Trophoblast cell (in vitro differentiated cells and primary cell): ENCODE data around the gene TNFRSF6B.

Source experiments
- DNase-seq, 2 donors: peaks; one replicate each; pipeline ENCODE4 v3.0.0-alpha.2; 2016
- H2AFZ ChIP-seq: 2 replicates; pipeline ENCODE4 v1.6.1; 2013; ENCODE audit warnings: low read length, moderate library complexity, mild to moderate bottlenecking; ENCODE audit not compliant: insufficient read depth, poor library complexity
- H2AK5ac ChIP-seq: 2 replicates; pipeline ENCODE4 v1.6.1; 2013; ENCODE audit warnings: mild to moderate bottlenecking, low read length
- H2BK120ac ChIP-seq: 2 replicates; pipeline ENCODE4 v1.6.1; 2013; ENCODE audit warnings: low read length, mild to moderate bottlenecking, moderate library complexity; ENCODE audit not compliant: insufficient read depth, poor library complexity
- H2BK12ac ChIP-seq: 2 replicates; pipeline ENCODE4 v1.6.1; 2013; ENCODE audit warnings: mild to moderate bottlenecking, low read length, moderate library complexity
- H2BK5ac ChIP-seq: 2 replicates; pipeline ENCODE4 v1.6.1; 2013; ENCODE audit warnings: low read length, low read depth, moderate library complexity, mild to moderate bottlenecking; ENCODE audit not compliant: poor library complexity
- H3K14ac ChIP-seq: 2 replicates; pipeline ENCODE4 v1.6.1; 2013; ENCODE audit warnings: mild to moderate bottlenecking, low read length
- H3K18ac ChIP-seq: 2 replicates; pipeline ENCODE4 v1.6.1; 2013; ENCODE audit warnings: mild to moderate bottlenecking, low read length
- H3K23ac ChIP-seq: 2 replicates; pipeline ENCODE4 v1.6.1; 2013; ENCODE audit warnings: low read length
- H3K27ac ChIP-seq: 2 replicates; pipeline ENCODE4 v1.5.1; 2013; ENCODE audit warnings: low read depth, mild to moderate bottlenecking, inconsistent platforms, low read length, moderate library complexity
- H3K27me3 ChIP-seq: 2 replicates; pipeline ENCODE4 v1.6.1; 2013; ENCODE audit warnings: inconsistent platforms, mild to moderate bottlenecking, low read length, moderate library complexity; ENCODE audit not compliant: insufficient read depth
- H3K36me3 ChIP-seq, 2 experiments: 1 replicate in 1 of 2; 2 replicates in 1 of 2; pipeline ENCODE4 v1.6.1; 2013; ENCODE audit warnings: low read length in 2 of 2, mild to moderate bottlenecking in 2 of 2, moderate library complexity in 1 of 2; ENCODE audit not compliant: insufficient read depth in 2 of 2, control insufficient read depth in 1 of 2
- H3K4ac ChIP-seq: 2 replicates; pipeline ENCODE4 v1.6.1; 2013; ENCODE audit warnings: low read depth, mild to moderate bottlenecking, low read length, moderate library complexity
- H3K4me1 ChIP-seq, 2 experiments: 1 replicate in 1 of 2; 2 replicates in 1 of 2; pipeline ENCODE4 v1.6.1; 2013; ENCODE audit warnings: low read length in 2 of 2, mild to moderate bottlenecking in 2 of 2, moderate library complexity in 1 of 2; ENCODE audit not compliant: insufficient read depth in 2 of 2, control insufficient read depth in 1 of 2
- H3K4me2 ChIP-seq: 2 replicates; pipeline ENCODE4 v1.6.1; 2013; ENCODE audit warnings: inconsistent platforms, mild to moderate bottlenecking, low read length, moderate library complexity
- H3K4me3 ChIP-seq: 2 replicates; pipeline ENCODE4 v1.5.1; 2013; ENCODE audit warnings: mild to moderate bottlenecking, low read depth, low read length, inconsistent platforms
- H3K79me1 ChIP-seq: one replicate; pipeline ENCODE4 v1.6.1; 2013; ENCODE audit warnings: low read length
- H3K79me2 ChIP-seq: 2 replicates; pipeline ENCODE4 v1.6.1; 2013; ENCODE audit warnings: low read length, mild to moderate bottlenecking; ENCODE audit not compliant: control insufficient read depth, insufficient read depth, poor library complexity
- H3K9ac ChIP-seq: 2 replicates; pipeline ENCODE4 v1.6.1; 2013; ENCODE audit warnings: mild to moderate bottlenecking, low read length
- H3K9me3 ChIP-seq: 2 replicates; pipeline ENCODE4 v1.6.1; 2013; ENCODE audit warnings: low read depth, mild to moderate bottlenecking, control low read depth, inconsistent platforms, low read length; ENCODE audit not compliant: insufficient read depth
- H4K12ac ChIP-seq: 2 replicates; pipeline ENCODE4 v1.6.1; 2013; ENCODE audit warnings: low read depth, mild to moderate bottlenecking, low read length, moderate library complexity
- H4K8ac ChIP-seq: 2 replicates; pipeline ENCODE4 v1.6.1; 2013; ENCODE audit warnings: low read depth, mild to moderate bottlenecking, low read length, moderate library complexity
- H4K91ac ChIP-seq: one replicate; pipeline ENCODE4 v1.6.1; 2013; ENCODE audit warnings: low read depth, mild to moderate bottlenecking, low read length, moderate library complexity
- WGBS: extraction: QIAGEN DNeasy Blood & Tissue Kit; methylation state at CpG from one replicate; pipeline ENCODE4 v1.1.7; 2013; ENCODE audit warnings: missing lambda C conversion rate; ENCODE audit not compliant: insufficient read length, insufficient coverage; ENCODE audit errors: extremely low coverage; 5-methylcytosine and 5-hydroxymethylcytosine counted together

TNFRSF6B gene

GRCh38 chr20:63655249-63655648, 41.2 kb upstream of the TNFRSF6B start:
- no peak overlapping the region for H2BK5ac ChIP-seq

GRCh38 chr20:63656451-63656850, 40.0 kb upstream of the TNFRSF6B start:
- Histone ChIP-seq H2BK5ac (no peak overlapping the region), H3K4me3 (no peak overlapping the region), H3K9me3 (no peaks in the 10 kb centered on the region), H3K4ac (no peak overlapping the region), H3K23ac (no peak overlapping the region), H2BK120ac (no peak overlapping the region), H2AK5ac (no peak overlapping the region), H3K4me2 (no peak overlapping the region), H3K14ac (no peak overlapping the region), H3K27ac (no peak overlapping the region), H2BK12ac (no peak overlapping the region), H3K9ac (no peak overlapping the region), H3K79me2 (peaks cover 4% of the 10 kb centered on the region), H3K27me3 (peaks cover 11% of the 10 kb centered on the region), H3K18ac (no peak overlapping the region), H4K12ac (no peak overlapping the region), H4K8ac (no peak overlapping the region), H3K4me1 (peaks cover 18 to 33% of the 10 kb centered on the region in 2 experiments), H2AFZ (no peak overlapping the region), H4K91ac (no peak overlapping the region), H3K36me3 (peaks cover 6 to 8% of the 10 kb centered on the region in 2 experiments), H3K79me1 (peaks cover 10% of the 10 kb centered on the region)
- no CpG with 5 or more reads among the region's 3 CpGs for WGBS
- DNase-seq = no peak

More at GRCh38 chr20:63655249-63655648, 41.2 kb upstream of the TNFRSF6B start:
- Histone ChIP-seq H3K27me3 (peaks cover 11% of the 10 kb centered on the region), H3K23ac (no peak overlapping the region), H3K36me3 (no peaks in the 10 kb centered on the region), H2AFZ (no peak overlapping the region), H3K4me1 (peaks cover 18 to 33% of the 10 kb centered on the region in 2 experiments), H4K12ac (no peak overlapping the region), H3K4ac (no peak overlapping the region), H2BK12ac (no peak overlapping the region), H3K14ac (no peak overlapping the region), H3K27ac (no peak overlapping the region), H3K79me2 (peaks cover 4% of the 10 kb centered on the region), H3K4me3 (no peak overlapping the region), H3K9me3 (no peaks in the 10 kb centered on the region), H2BK120ac (no peak overlapping the region), H3K9ac (no peak overlapping the region), H4K8ac (no peak overlapping the region), H3K79me1 (peaks cover 10% of the 10 kb centered on the region), H3K18ac (no peak overlapping the region), H2AK5ac (no peak overlapping the region), H3K4me2 (no peak overlapping the region), H4K91ac (no peak overlapping the region)
- DNase-seq = no peak
- no CpG with 5 or more reads among the region's 4 CpGs for WGBS

- Histone ChIP-seq H3K4me1 (peaks cover 14 to 27% of the 10 kb centered on the region in 2 experiments), H2BK5ac (no peak overlapping the region), H3K36me3 (peaks cover 15 to 17% of the 10 kb centered on the region in 2 experiments), H3K27me3 (peaks cover 4% of the 10 kb centered on the region), H2BK120ac (peak overlapping the region; percentile 48), H3K4me3 (no peak overlapping the region), H3K23ac (no peak overlapping the region), H2AFZ (peak overlapping the region; percentile 94), H3K79me1 (peaks cover 10% of the 10 kb centered on the region), H3K4ac (no peak overlapping the region), H3K4me2 (peak overlapping the region; percentile 79), H4K12ac (peak overlapping the region; percentile 96), H4K8ac (peak overlapping the region; percentile 99), H3K9ac (no peak overlapping the region), H4K91ac (peak overlapping the region; percentile 58), H3K27ac (no peak overlapping the region), H3K18ac (no peak overlapping the region), H2AK5ac (peak overlapping the region; percentile 24), H3K14ac (no peak overlapping the region), H3K9me3 (no peaks in the 10 kb centered on the region), H3K79me2 (peaks cover 4% of the 10 kb centered on the region), H2BK12ac (peak overlapping the region; percentile 9)
- DNase-seq = no peak
- no CpG with 5 or more reads among the region's 31 CpGs for WGBS
Measured at GRCh38 chr20:63657260-63657936, 39.1 kb upstream of the TNFRSF6B start.

GRCh38 chr20:63657937-63658748, 38.3 kb upstream of the TNFRSF6B start, which contains the start of gene RTEL1:
Gene RTEL1, plus strand, starts transcription at chr20:63658312. Its CDS starts 1,091 bp downstream, at chr20:63659403.
- peaks cover 8 to 20% of the 10 kb centered on the region in 2 experiments for H3K4me1 ChIP-seq
- no peaks in the 10 kb centered on the region for H3K27me3 ChIP-seq
- no peaks in the 10 kb centered on the region for H3K9me3 ChIP-seq
- H3K4me2 ChIP-seq = peak within 1 kb of the TSS; percentile 79
- H3K27ac ChIP-seq = peak within 1 kb of the TSS; percentile 28
- peak; percentile 92 to 97 for DNase-seq
- no CpG with 5 or more reads among the region's 73 CpGs for WGBS
- H3K79me2 ChIP-seq = peaks cover 4% of the 10 kb centered on the region
- peak within 1 kb of the TSS; percentile 83 for H3K9ac ChIP-seq
- peaks cover 22 to 25% of the 10 kb centered on the region in 2 experiments for H3K36me3 ChIP-seq
- H4K8ac ChIP-seq = peak within 1 kb of the TSS; percentile 99
- H2AK5ac ChIP-seq = peak within 1 kb of the TSS; percentile 50
- peak within 1 kb of the TSS; percentile 87 for H3K14ac ChIP-seq
- H2BK120ac ChIP-seq = peak within 1 kb of the TSS; percentile 54
- H3K79me1 ChIP-seq = peaks cover 10% of the 10 kb centered on the region
- peak within 1 kb of the TSS; percentile 96 for H4K12ac ChIP-seq
- peak within 1 kb of the TSS; percentile 9 for H2BK12ac ChIP-seq
- H2BK5ac ChIP-seq = peak within 1 kb of the TSS; percentile 85
- H3K4ac ChIP-seq = peak within 1 kb of the TSS; percentile 61
- H2AFZ ChIP-seq = peak within 1 kb of the TSS; percentile 94
- H3K4me3 ChIP-seq = peak within 1 kb of the TSS; percentile 90
- no peak within 1 kb of the TSS for H3K23ac ChIP-seq
- H4K91ac ChIP-seq = peak within 1 kb of the TSS; percentile 60
- H3K18ac ChIP-seq = peak within 1 kb of the TSS; percentile 84
